Measurements from ENCODE around the gene C20orf144.

DNA sequence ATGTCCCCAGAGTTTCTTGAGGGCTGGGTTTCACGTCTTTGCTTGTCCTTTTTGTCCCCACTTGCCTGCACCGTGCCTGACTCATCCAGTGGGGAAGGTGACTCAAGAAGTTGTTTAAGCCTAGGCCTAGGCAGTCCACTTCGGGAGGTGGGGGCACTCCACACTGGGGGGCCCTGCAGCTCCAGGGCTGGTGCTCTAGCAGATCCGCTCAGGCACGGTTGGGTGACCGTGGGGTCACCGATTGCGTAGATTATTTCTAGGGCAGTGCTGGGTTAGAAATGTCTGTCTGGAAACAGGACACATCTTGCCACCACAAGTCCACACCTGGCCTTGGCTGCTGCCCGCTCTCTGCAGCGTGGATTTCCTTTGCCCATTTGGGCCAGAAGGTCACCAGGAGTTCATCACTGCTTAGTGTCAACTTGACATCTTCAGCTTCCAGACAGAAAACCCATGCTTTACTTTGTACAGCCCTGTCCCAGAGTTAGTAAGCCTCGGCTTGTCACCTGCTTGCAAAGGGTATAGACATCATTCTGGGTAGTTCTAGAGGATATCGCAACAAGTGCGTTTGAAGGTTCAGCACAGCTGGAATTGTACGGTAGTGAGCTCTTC lies 13.6 kb upstream of the C20orf144 start:
- TF ChIP-seq, protein P1, sequence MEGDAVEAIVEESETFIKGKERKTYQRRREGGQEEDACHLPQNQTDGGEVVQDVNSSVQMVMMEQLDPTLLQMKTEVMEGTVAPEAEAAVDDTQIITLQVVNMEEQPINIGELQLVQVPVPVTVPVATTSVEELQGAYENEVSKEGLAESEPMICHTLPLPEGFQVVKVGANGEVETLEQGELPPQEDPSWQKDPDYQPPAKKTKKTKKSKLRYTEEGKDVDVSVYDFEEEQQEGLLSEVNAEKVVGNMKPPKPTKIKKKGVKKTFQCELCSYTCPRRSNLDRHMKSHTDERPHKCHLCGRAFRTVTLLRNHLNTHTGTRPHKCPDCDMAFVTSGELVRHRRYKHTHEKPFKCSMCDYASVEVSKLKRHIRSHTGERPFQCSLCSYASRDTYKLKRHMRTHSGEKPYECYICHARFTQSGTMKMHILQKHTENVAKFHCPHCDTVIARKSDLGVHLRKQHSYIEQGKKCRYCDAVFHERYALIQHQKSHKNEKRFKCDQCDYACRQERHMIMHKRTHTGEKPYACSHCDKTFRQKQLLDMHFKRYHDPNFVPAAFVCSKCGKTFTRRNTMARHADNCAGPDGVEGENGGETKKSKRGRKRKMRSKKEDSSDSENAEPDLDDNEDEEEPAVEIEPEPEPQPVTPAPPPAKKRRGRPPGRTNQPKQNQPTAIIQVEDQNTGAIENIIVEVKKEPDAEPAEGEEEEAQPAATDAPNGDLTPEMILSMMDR (IDR thresholded peaks at IDR 0.05): no peak
- TF ChIP-seq POLR2A (IDR thresholded peaks at IDR 0.05): no peak

Measured in body of pancreas (tissue), 4 donors.